Activated CD4-positive, alpha-beta T cell treated with anti-CD3 and anti-CD28 coated beads for 1 hour (primary cell): Measurements from ENCODE around the gene EDC3.

Experiments used
- DNase-seq: peaks from one replicate; pipeline ENCODE4 v3.0.0-alpha.2; 2020

The EDC3 gene

DNA sequence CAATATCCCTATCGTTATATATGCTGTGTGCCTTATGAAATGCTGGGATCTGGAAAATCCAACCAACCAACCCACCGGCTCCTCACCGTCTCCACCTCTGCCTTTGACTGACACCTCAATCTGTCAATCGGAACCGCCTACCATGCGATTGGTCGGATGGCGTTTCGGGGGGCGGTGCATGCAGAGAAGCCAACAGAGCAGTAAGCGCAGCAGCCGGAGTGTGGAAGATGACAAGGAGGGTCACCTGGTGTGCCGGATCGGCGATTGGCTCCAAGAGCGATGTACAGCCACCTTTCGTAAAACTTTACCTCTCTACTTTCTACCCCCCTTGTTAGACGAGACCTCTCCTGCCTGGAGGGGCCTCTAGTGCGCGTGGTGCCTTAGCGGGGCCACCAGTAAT is 73.9 kb downstream of the EDC3 start:
- DNase-seq, result no peak

DNA sequence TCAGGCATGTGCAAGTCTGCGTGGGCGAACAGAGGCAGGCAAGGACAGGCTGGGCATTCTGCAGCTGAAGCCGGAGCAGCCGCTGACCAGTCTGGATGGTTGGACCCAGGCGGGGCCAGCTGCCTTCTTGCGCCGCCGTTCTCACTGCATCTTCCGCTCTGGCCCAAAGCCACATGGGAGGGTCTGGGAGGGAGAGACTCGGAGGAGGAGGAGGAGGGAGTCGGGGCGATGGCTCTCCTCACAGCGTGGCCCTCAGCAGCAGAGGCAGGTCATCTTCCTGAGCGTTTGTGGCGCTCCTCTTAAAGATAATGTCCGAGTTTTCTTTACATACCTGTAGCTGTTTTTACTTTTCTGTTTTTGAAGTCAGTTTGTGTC is 74.3 kb downstream of the EDC3 start:
- no peak for DNase-seq

DNA sequence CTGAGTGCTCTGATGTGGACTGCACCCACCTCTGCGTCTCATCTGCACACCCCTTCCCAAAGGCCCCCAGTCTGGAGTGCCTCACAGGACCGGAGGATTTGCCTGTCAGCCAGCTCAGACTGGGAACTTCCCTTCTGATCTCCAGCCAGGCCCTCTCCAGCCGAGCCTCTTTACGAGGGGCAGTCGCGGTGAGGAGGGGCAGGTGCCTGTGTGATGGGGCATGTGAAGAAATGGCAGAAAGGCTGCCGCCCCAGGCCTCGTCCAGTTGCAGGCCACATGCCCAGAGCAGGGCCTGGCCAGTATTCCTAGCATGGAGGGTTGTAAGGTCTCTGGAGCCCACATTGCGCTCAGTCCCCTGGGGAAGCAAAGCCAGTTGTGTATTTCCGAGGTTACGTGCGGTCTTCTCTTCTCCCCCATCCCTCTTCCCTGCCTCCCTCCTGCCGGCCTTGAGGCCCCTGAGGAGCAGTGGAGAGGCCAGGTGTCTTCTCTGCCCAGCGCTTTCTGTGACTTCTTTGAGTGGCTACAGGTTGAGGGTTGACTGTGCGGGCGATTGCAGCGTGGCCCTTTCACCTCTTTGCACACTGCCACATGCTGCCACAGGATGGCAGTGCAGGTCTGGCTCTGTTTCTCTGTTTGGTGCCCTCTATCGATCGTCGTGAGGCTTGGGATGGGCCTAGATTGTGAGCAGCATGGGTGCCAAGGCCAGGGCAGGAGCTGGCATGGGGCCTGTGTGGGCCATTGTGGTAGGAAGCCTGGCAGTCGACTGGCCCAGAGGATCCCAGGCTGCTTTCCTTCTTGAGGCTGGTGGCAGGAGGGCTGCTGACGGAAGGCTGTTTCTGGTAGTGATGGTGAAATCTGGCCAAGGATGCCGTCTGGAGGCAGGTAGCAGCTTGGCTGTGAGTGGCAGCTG is 74.9 kb downstream of the EDC3 start:
- peak; percentile 55 for DNase-seq

DNA sequence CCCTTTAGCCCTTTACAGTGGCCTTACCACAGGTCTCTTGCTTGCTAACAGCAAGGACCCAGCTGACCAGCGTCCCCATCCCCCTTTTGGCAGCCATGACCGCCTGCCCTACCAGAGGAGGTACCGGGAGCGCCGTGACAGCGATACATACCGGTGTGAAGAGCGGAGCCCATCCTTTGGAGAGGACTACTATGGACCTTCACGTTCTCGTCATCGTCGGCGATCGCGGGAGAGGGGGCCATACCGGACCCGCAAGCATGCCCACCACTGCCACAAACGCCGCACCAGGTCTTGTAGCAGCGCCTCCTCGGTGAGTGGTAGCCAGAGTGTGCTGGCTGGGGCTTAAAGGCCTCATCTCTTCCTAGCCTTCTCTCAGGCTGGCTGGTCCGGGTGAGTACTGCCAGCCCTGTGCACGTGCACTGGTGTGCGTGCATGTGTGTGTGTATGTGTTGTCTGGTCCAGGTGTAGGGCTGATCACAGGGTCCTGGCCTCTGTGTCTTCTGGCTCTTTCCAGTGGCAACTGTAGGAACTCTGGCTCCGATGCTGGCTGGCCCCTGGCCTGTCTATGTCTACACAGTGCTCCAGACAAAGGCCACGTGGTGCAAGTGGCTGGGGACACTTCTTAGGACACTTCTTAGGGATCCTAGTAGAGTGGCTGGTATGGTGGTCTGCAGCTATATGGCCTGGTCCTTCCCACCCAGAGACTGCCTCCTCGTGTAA is 75.7 kb downstream of the EDC3 start:
- DNase-seq, result no peak

GRCh38 chr15:74618841-74619596 is 76.8 kb downstream of the EDC3 start:
- DNase-seq, result no peak

DNA sequence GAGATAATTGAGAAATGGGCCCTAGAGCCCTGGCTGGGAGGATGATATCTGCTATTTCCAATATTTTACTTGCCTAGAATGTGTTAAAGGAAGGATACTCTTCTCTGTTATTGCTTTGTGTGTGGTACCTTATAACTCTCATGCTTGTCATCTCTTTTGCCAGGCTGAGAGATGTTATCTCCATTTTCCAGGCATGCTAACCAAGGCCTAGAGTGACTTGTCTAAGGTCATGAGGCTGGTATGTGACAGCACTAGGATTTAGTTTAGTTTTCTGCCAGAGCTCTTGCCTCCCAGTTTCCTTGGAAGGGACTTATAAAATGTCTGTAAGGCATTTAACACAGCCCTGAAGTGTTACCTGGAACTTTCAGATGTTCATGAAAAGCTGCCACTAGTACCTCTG is 78.8 kb downstream of the EDC3 start:
- no peak for DNase-seq

GRCh38 chr15:74616366-74616939 is 79.4 kb downstream of the EDC3 start:
- DNase-seq, result peak; percentile 51

DNA sequence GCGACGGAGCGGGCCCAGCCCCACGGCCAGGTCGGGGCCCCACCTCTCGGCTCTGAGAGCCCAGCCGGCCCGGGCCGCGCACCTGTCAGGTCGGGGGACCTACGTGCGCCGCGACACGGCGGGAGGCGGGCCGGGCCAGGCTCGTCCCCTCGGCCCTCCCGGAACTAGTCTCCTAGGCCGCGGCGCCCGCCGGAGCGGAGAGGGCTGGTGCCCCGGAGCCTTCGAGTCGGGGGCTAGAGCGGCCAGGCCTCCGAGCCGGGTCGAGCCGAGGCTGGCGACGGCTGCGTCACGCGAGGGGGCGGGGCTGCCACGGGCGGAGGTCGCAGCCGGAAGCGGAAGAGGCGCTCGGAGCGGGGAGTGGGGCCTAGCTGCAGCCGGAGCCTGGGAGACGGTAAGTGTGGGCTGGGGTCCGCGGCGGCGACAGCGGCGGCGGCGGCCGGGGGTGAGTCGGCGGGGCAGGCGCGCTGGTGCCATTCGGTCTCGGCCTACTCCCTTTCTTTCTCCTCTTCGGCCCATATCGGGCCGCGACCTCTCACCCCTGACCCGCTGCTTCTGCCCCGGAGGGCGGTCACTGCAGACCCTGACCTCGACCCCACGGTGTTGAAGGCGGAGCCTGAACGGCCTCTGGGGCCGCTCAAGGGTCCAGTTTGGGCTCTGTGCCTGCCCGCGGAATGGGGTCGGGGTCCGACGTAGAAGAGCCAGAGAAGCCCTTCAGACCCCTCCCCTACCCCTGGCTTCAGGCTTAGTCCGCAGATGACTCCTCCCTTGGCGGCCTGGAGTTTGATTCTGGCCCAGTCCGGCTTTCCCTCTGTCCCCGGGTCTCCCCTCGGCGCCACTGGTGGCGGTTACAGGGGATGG is 80.1 kb downstream of the EDC3 start, which contains the start of gene CLK3:
Gene CLK3 (plus strand): TSS at position 329 of the 858 bp plus-strand sequence. CDS start 3,361 bp downstream, outside the sequence.
- peak; percentile 92 for DNase-seq

- peak; percentile 84 for DNase-seq
Observed at GRCh38 chr15:74614744-74615507, 80.9 kb downstream of the EDC3 start.

DNA sequence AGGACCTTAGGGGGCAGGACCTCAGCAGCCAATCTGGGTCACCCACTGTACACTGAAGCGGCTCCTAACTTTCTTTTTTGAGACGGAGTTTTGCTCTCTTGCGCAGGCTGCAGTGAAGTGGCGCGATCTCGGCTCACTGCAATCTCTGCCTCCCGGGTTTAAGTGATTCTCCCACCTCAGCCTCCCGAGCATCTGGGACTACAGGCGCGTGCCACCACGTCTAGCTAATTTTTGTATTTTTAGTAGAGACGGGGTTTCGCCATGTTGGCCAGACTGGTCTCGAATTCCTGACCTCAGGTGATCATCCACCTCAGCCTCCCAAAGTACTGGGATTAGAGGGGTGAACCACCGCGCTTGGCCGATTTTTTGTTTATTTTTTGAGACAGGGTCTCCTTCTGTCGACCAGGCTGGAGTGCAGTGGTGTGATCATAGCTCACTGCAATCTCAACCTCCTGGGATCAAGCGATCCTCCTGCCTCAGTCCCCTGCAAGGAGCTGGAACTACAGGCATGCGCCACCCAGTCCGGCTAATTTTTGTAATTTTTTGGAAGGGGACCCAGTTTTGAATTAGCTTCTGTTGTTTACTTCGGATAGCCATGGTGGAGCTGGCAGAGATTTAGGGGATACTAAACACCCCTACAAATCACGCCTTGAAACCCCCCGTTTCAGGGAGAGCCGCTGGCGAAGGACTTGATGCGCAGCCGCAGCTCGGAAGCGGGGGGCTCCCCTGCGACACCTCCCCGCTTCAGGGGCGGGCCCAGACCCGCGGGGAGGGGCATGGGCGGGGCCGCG is 81.7 kb downstream of the EDC3 start:
- no peak for DNase-seq

- no peak for DNase-seq
Observed at GRCh38 chr15:74613089-74613952, 82.5 kb downstream of the EDC3 start.

DNA sequence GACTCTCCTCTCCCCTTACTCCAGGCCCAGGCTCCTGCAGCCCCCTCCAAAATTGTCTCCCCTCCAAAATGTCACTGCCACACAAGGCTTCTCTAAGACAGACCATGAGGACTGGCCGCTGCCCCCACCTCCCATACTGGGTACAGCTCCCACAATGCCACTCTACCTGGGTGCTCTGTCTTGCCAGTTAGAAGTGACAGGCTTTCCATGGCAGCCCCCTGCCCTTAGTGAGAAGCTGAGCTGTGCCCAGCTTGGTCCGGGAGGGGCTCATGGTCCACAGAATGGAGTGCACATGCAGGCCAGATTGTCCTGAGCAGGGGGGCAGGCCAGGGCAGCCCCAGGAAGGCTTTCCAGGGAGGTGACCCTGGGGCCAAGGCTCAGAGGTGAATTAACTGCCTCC is 83.1 kb downstream of the EDC3 start:
- DNase-seq, result no peak

DNA sequence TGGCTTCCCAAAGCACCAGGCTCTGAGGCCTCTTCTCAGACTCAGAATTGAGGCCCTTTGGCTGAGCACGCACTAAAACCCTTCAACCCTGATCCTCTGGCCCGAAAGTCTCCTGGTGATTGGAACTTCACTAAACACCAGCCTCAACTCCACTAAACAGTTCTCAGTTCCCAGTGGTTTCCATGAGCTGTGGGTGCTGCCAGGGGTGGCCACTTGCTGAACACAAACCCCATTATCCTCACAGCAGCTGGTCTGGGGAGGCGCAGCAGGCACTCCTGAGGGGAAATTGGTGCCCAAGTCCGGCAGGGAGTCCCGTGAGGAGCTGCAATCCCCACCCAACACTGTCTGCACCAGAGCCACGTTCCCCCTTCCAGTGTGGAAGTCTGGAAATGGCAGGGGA is 84.0 kb downstream of the EDC3 start:
- DNase-seq, result no peak

- DNase-seq, result no peak
Observed at GRCh38 chr15:74611341-74611740, 84.5 kb downstream of the EDC3 start.

- no peak for DNase-seq
Observed at GRCh38 chr15:74610302-74610951, 85.4 kb downstream of the EDC3 start.

DNA sequence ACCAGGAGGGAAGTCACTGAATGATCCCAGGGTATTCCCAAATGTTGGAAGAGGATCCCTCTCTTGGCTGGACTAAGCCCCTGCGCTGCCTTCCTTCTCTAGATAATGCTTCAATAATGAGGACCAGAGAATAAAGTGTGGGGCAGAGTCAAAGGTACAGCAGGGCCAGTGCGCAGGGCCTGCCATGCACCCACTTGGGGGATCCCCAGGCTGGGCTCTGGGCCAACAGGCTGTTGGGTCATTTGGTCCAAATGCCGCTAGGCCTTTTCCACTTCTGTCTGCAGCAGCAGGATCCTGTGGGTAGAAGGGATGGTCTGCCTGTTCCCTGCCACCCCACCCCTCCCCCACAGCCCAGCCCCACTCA is 85.9 kb downstream of the EDC3 start:
- no peak for DNase-seq

DNA sequence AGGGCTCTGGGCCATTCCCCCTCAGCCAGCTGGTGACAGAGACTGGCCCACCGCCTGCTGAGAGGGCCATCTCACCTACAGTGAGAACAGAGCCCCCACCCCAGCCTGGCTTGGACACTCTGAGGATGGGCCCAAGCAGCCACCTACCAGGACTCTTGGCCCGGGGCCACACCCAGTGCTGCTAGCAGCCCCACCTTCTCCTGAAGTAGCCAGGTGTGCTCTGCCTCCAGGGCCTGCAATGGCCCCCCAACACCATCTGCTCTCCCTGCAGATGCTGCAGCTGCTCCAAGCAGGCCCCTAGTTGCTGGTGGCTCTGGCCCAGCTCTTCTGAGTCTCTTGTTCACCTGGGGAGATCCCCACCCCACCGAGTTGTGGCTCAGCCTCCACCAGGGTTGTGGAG is 87.0 kb downstream of the EDC3 start:
- DNase-seq, result no peak

- no peak for DNase-seq
Observed at GRCh38 chr15:74605795-74606150, 90.1 kb downstream of the EDC3 start.
